ENCODE data around the gene PLEKHG5.

- TF ChIP-seq CTCF (IDR thresholded peaks at IDR 0.05) (no peak), POLR2A (IDR thresholded peaks at IDR 0.05) (no peak)
These were observed 6.0 kb downstream of the PLEKHG5 start for GRCh38 chr1:6485168-6486101.

All from heart left ventricle (tissue), 13 donors.